HepG2 (cell line): Measurements from ENCODE around the gene LIMS2. TPM values are rescaled to one million over a fixed set of nuclear protein-coding genes. Genes with fewer than 3 reads are reported as not detected.

Experiments
- ADNP ChIP-seq: sonication (generic); formaldehyde crosslinking; IDR thresholded peaks from 2 replicates; pipeline ENCODE4 v1.4.0; 2020; ENCODE audit warnings: missing genetic modification reagents
- CBX2 ChIP-seq, 2 experiments: fragments of 200-600 bp in 1 of 2; sonication (generic); formaldehyde crosslinking in 1 of 2; IDR thresholded peaks; 2 replicates each; pipeline versions ENCODE4 v1.7.0 to v1.8.1; 2018 to 2022; ENCODE audit warnings: low read depth in 2 of 2, low read length in 1 of 2, mild to moderate bottlenecking in 1 of 2, missing genetic modification reagents in 1 of 2
- FOXA1 ChIP-seq, 2 experiments: fragments of 450-650 bp in 1 of 2; sonication (generic) in 1 of 2; formaldehyde crosslinking in 1 of 2; IDR thresholded peaks; 2 replicates each; pipeline versions ENCODE4 v1.4.0 to v1.6.1; 2016 to 2020; ENCODE audit warnings: missing genetic modification reagents in 1 of 2
- GATAD2A ChIP-seq: IDR thresholded peaks from 2 replicates; pipeline ENCODE4 v1.6.1; 2016
- HIVEP1 ChIP-seq: sonication (generic); formaldehyde crosslinking; IDR thresholded peaks from 2 replicates; pipeline ENCODE4 v1.4.0; 2020; ENCODE audit warnings: mild to moderate bottlenecking, missing genetic modification reagents
- IRF9 ChIP-seq: sonication (generic); formaldehyde crosslinking; IDR thresholded peaks from 2 replicates; pipeline ENCODE4 v1.8.0; 2022; ENCODE audit warnings: missing genetic modification reagents, mild to moderate bottlenecking, borderline replicate concordance
- LCORL ChIP-seq, 2 experiments: fragments of 450-650 bp in 1 of 2; sonication (generic) in 1 of 2; formaldehyde crosslinking in 1 of 2; IDR thresholded peaks; 2 replicates each; pipeline versions ENCODE4 v1.5.0 to v1.6.1; 2017 to 2020; ENCODE audit warnings: antibody characterized with exemption in 1 of 2, missing genetic modification reagents in 1 of 2
- LRRFIP1 ChIP-seq: sonication (generic); formaldehyde crosslinking; conservative IDR thresholded peaks from 2 replicates; pipeline ENCODE4 v1.4.0; 2020; ENCODE audit warnings: missing genetic modification reagents
- NCOR1 ChIP-seq: fragments of 200-600 bp; sonication (generic); IDR thresholded peaks from 2 replicates; pipeline ENCODE4 v1.7.0; 2017; ENCODE audit warnings: antibody characterized with exemption, low read length, borderline replicate concordance
- PAX8 ChIP-seq: sonication (generic); formaldehyde crosslinking; IDR thresholded peaks from 2 replicates; pipeline ENCODE4 v1.8.0; 2022; ENCODE audit warnings: mild to moderate bottlenecking, missing genetic modification reagents, borderline replicate concordance
- TEAD3 ChIP-seq: optimal IDR thresholded peaks from 2 replicates; pipeline ENCODE3; 2016; ENCODE audit warnings: borderline replicate concordance
- ZC3H13 ChIP-seq: sonication (generic); formaldehyde crosslinking; IDR thresholded peaks from 2 replicates; pipeline ENCODE4 v1.8.1; 2023; ENCODE audit warnings: mild to moderate bottlenecking, missing genetic modification reagents, moderate library complexity
- ZFP37 ChIP-seq: sonication (generic); formaldehyde crosslinking; IDR thresholded peaks from 2 replicates; pipeline ENCODE4 v1.4.0; 2020; ENCODE audit warnings: missing genetic modification reagents, borderline replicate concordance
- ZMAT5 ChIP-seq: sonication (generic); formaldehyde crosslinking; IDR thresholded peaks from 2 replicates; pipeline ENCODE4 v1.5.0; 2020; ENCODE audit warnings: mild to moderate bottlenecking, low read depth, missing genetic modification reagents, borderline replicate concordance
- ZNF274 ChIP-seq: sonication (generic); formaldehyde crosslinking; IDR thresholded peaks from 2 replicates; pipeline ENCODE4 v1.5.1; 2020; ENCODE audit warnings: mild to moderate bottlenecking, missing genetic modification reagents
- ZNF329 ChIP-seq: sonication (generic); formaldehyde crosslinking; IDR thresholded peaks from 2 replicates; pipeline ENCODE4 v1.9.0; 2021; ENCODE audit warnings: low read depth, mild to moderate bottlenecking, missing genetic modification reagents
- ZNF362 ChIP-seq: sonication (generic); formaldehyde crosslinking; IDR thresholded peaks from 2 replicates; pipeline ENCODE4 v1.4.0; 2020; ENCODE audit warnings: missing genetic modification reagents, mild to moderate bottlenecking, borderline replicate concordance
- ZNF652 ChIP-seq: IDR thresholded peaks from 2 replicates; pipeline ENCODE4 v1.6.1; 2016; ENCODE audit warnings: low read depth, borderline replicate concordance
- ZNF839 ChIP-seq: sonication (generic); formaldehyde crosslinking; IDR thresholded peaks from 2 replicates; pipeline ENCODE4 v1.4.0; 2020; ENCODE audit warnings: missing genetic modification reagents, mild to moderate bottlenecking, borderline replicate concordance
- ZZZ3 ChIP-seq: sonication (generic); formaldehyde crosslinking; IDR thresholded peaks from 2 replicates; pipeline ENCODE4 v1.4.0; 2020; ENCODE audit warnings: missing genetic modification reagents, mild to moderate bottlenecking, borderline replicate concordance
- polyA plus RNA-seq, 8 experiments: library from polyadenylated mRNA; depleted of rRNA in 3 of 8; stranded (reverse) in 7 of 8; unstranded in 1 of 8; fragments of >200 nt; fragmentation: Illumina TruSeq in 4 of 8; extraction: Trizol in 4 of 8; gene quantifications; 2 replicates each; pipeline versions ENCODE4 v1.2.1 to v1.2.3, GENCODE V29; 2011 to 2016; ENCODE audit warnings: low read depth in 4 of 8, missing spikeins in 1 of 8, mixed read lengths in 1 of 8; ENCODE audit not compliant: insufficient read depth in 1 of 8
- total RNA-seq, 5 experiments: library from RNA; depleted of rRNA; stranded (reverse); fragments of >200 nt; fragmentation: Illumina TruSeq; extraction: Trizol; gene quantifications; 2 replicates each; pipeline ENCODE4 v1.2.3, GENCODE V29; 2016; ENCODE audit warnings: low read depth in 1 of 5
- TF ChIP-seq, protein P1 (sequence below): sonication (generic); formaldehyde crosslinking; IDR thresholded peaks from 2 replicates; pipeline ENCODE4 v1.8.1; 2023; ENCODE audit warnings: mild to moderate bottlenecking, missing genetic modification reagents

LIMS2 gene
- total and polyA plus RNA-seq, 2 of the 13 experiments (the other 11 are each of a cell fraction or from before 2014, with no cell fraction given), result 1.0 to 1.9 TPM

- TF ChIP-seq, protein P1, sequence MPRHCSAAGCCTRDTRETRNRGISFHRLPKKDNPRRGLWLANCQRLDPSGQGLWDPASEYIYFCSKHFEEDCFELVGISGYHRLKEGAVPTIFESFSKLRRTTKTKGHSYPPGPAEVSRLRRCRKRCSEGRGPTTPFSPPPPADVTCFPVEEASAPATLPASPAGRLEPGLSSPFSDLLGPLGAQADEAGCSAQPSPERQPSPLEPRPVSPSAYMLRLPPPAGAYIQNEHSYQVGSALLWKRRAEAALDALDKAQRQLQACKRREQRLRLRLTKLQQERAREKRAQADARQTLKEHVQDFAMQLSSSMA (CRISPR knock-in tag), result peak; percentile 80; the same call in 1 of the 2 replicates
- TF ChIP-seq PAX8 (CRISPR knock-in tag) (0 out of 2 replicates have a peak, but pooled peaks have one; percentile 43), TEAD3 (CRISPR knock-in tag) (no peak), CBX2 (IDR thresholded peaks at IDR 0.05; ENCODE audit: low read depth, low read length) (no peak), CBX2 (CRISPR knock-in tag; IDR thresholded peaks at IDR 0.05; ENCODE audit: low read depth) (no peak; the same call in 1 of the 2 replicates), ZFP37 (CRISPR knock-in tag) (no peak), ZNF839 (CRISPR knock-in tag) (no peak), ADNP (CRISPR knock-in tag) (no peak; the same call in 1 of the 2 replicates), ZNF274 (CRISPR knock-in tag) (peak; percentile 98), IRF9 (CRISPR knock-in tag) (peak; percentile 18; the same call in 1 of the 2 replicates), ZC3H13 (CRISPR knock-in tag) (peak; percentile 86), ZMAT5 (CRISPR knock-in tag) (no peak), ZZZ3 (CRISPR knock-in tag) (no peak), NCOR1 (no peak), ZNF329 (peak; percentile 60; the same call in 1 of the 2 replicates), LRRFIP1 (CRISPR knock-in tag) (no peak), ZNF652 (CRISPR knock-in tag) (no peak), FOXA1 (IDR thresholded peaks at IDR 0.05) (no peak), FOXA1 (CRISPR knock-in tag; IDR thresholded peaks at IDR 0.05) (no peak; the same call in 1 of the 2 replicates), ZNF362 (CRISPR knock-in tag) (peak; percentile 45; the same call in 1 of the 2 replicates), GATAD2A (CRISPR knock-in tag) (peak; percentile 51; the same call in 1 of the 2 replicates), LCORL (IDR thresholded peaks at IDR 0.05) (no peak), LCORL (CRISPR knock-in tag; IDR thresholded peaks at IDR 0.05) (0 out of 2 replicates have a peak, but pooled peaks have one; percentile 6), HIVEP1 (CRISPR knock-in tag) (peak; percentile 63; the same call in 1 of the 2 replicates)
Measured at GRCh38 chr2:127701651-127702394, 26.5 kb upstream of the LIMS2 start (continued).
